Stimulated activated CD4-positive, alpha-beta T cell treated with anti-CD3 and anti-CD28 coated beads, Interleukin-1b, Interleukin-23, amount 100 ng/mL, for 4 hours (primary cell): Measurements from ENCODE around the gene TAS1R3.
"Not testable (repeated sequence)": the region's sequence is repeated elsewhere in the genome, so short reads cannot be mapped to it uniquely, and the experiment has no call there.

Experiments used
- DNase-seq, 2 donors: peaks; one replicate each; pipeline ENCODE4 v3.0.0-alpha.2; 2020; ENCODE audit warnings: low read depth in 2 of 2

TAS1R3 gene

GRCh38 chr1:1354271-1355247 lies 23.5 kb downstream of the TAS1R3 start:
- no peak for DNase-seq

- DNase-seq, result no peak
Observed at GRCh38 chr1:1355416-1355815, 24.3 kb downstream of the TAS1R3 start.

GRCh38 chr1:1356166-1356795 lies 25.2 kb downstream of the TAS1R3 start:
- no peak for DNase-seq

- DNase-seq, result no peak
Observed at GRCh38 chr1:1356796-1357401, 25.8 kb downstream of the TAS1R3 start.

GRCh38 chr1:1357871-1358432 lies 26.9 kb downstream of the TAS1R3 start:
- DNase-seq, result no peak

- DNase-seq, result no peak
Observed at GRCh38 chr1:1358433-1359271, 27.6 kb downstream of the TAS1R3 start, which contains the start of gene MXRA8. TSS of gene MXRA8 (minus strand) at chr1:1358555. CDS start at chr1:1358504, 51 bp downstream.

GRCh38 chr1:1359308-1359663 lies 28.2 kb downstream of the TAS1R3 start:
- DNase-seq, result no peak

GRCh38 chr1:1359664-1360468 lies 28.8 kb downstream of the TAS1R3 start:
- no peak for DNase-seq

GRCh38 chr1:1360506-1361169 lies 29.6 kb downstream of the TAS1R3 start:
- no peak for DNase-seq

- no peak for DNase-seq
Observed at GRCh38 chr1:1361233-1361981, 30.3 kb downstream of the TAS1R3 start.

- no peak for DNase-seq
Observed at GRCh38 chr1:1361982-1362423, 30.9 kb downstream of the TAS1R3 start.

GRCh38 chr1:1364266-1364665 lies 33.2 kb downstream of the TAS1R3 start:
- DNase-seq, result no peak

GRCh38 chr1:1365875-1366698 lies 35.0 kb downstream of the TAS1R3 start:
- DNase-seq, result no peak

- DNase-seq, result no peak
Observed at GRCh38 chr1:1366699-1367066, 35.6 kb downstream of the TAS1R3 start.

GRCh38 chr1:1367315-1367714 lies 36.2 kb downstream of the TAS1R3 start:
- no peak for DNase-seq

- not testable (repeated sequence) for DNase-seq
Observed at GRCh38 chr1:1370094-1370493, 39.0 kb downstream of the TAS1R3 start.

- DNase-seq, result no peak
Observed at GRCh38 chr1:1370771-1371300, 39.8 kb downstream of the TAS1R3 start.

- DNase-seq, result no peak
Observed at GRCh38 chr1:1371364-1371745, 40.3 kb downstream of the TAS1R3 start.
